ENCODE measurements around the gene C4orf50. TPM values are rescaled to one million over a fixed set of nuclear protein-coding genes. Genes with fewer than 3 reads are reported as not detected.

The C4orf50 gene
- total and polyA plus RNA-seq, 2 of the 4 experiments (the other 2 are of a cell fraction) = not detected

GRCh38 chr4:5992171-5992827, 25.9 kb downstream of the C4orf50 start:
- CTCF ChIA-PET = no interaction called here
- 44% methylated on average over 6 of the region's 17 CpGs; no CpG with 5 or more reads in 1 of the 2 experiments for WGBS, 2 experiments (ENCODE audit: extremely low coverage in 2 of 2, insufficient read length in 1 of 2)
- in situ Hi-C loops (cut with MboI; ENCODE audit: low sequenced_read_pairs) = loop anchor here (10.0 kb wide), 1 partner anchor 333 kb away; no protein-coding TSS in a partner anchor

More at GRCh38 chr4:5992171-5992827, 25.9 kb downstream of the C4orf50 start:
- intact Hi-C loops (cut with micrococcal nuclease) (no loop called here), dilution Hi-C loops (cut with HindIII; ENCODE audit: low sequenced_read_pairs, unreplicated experiment) (no loop called here)
- H2AK9ac ChIP-seq (replicated peaks; ENCODE audit: low read depth, low read length, poor library complexity) = peak overlapping the region; percentile 55
- H3K79me1 ChIP-seq (ENCODE audit: low read depth in 1 of 2, low read length in 2 of 2) = no peaks in the 10 kb centered on the region
- no peak overlapping the region for H2BK5ac ChIP-seq (ENCODE audit: low read depth, low read length, poor library complexity, severe bottlenecking)
- H3K9ac ChIP-seq (ENCODE audit: low read depth, low read length) = no peak overlapping the region
- H3K4ac ChIP-seq (ENCODE audit: low read depth, low read length) = no peak overlapping the region
- no peaks in the 10 kb centered on the region for H3K9me1 ChIP-seq (ENCODE audit: insufficient read depth, low read length)
- H2BK15ac ChIP-seq (ENCODE audit: low read depth, low read length) = no peak overlapping the region
- H3K27ac ChIP-seq (ENCODE audit: insufficient read depth, low read length) = no peak overlapping the region
- no peak overlapping the region for H3K4me2 ChIP-seq (ENCODE audit: low read depth, low read length)
- no peak overlapping the region for H2BK120ac ChIP-seq (ENCODE audit: low read depth, low read length)
- no peak for TF ChIP-seq NFE2L2 (IDR thresholded peaks at IDR 0.05; ENCODE audit: low read depth, low read length)
- no peak for TF ChIP-seq RCOR1 (IDR thresholded peaks at IDR 0.05; ENCODE audit: insufficient replicate concordance, low read length)
- no peak for TF ChIP-seq MXI1 (IDR thresholded peaks at IDR 0.05; ENCODE audit: borderline replicate concordance, low read depth, low read length)
- no peak for TF ChIP-seq POLR2A (IDR thresholded peaks at IDR 0.05; ENCODE audit: low read depth, low read length)
- TF ChIP-seq RAD21 (IDR thresholded peaks at IDR 0.05; ENCODE audit: low read length) = no peak
- no peak for TF ChIP-seq RFX5 (IDR thresholded peaks at IDR 0.05; ENCODE audit: low read depth, low read length)
- no peak for TF ChIP-seq CEBPB (IDR thresholded peaks at IDR 0.05; ENCODE audit: low read depth, low read length)
- no peaks in the 10 kb centered on the region; the same call in none of the 2 replicates for H3K27me3 ChIP-seq (ENCODE audit: control insufficient read depth, insufficient read depth, low read length)
- H4K5ac ChIP-seq (ENCODE audit: low read depth, low read length) = no peak overlapping the region
- H2BK20ac ChIP-seq (ENCODE audit: low read depth, low read length) = no peak overlapping the region
- H3K14ac ChIP-seq (replicated peaks; ENCODE audit: low read depth, low read length) = no peak overlapping the region
- H3K4me3 ChIP-seq (ENCODE audit: insufficient read depth, low read depth, low read length) = no peak overlapping the region
- H3K4me1 ChIP-seq (ENCODE audit: control insufficient read depth, insufficient read depth, low read length) = no peaks in the 10 kb centered on the region
- H2AFZ ChIP-seq (replicated peaks; ENCODE audit: low read length, poor library complexity) = peak overlapping the region; percentile 58
- no peak overlapping the region for H4K91ac ChIP-seq (ENCODE audit: insufficient read depth, low read depth, low read length)
- ATAC-seq (ENCODE audit: low read depth) (no peak), DNase-seq (no peak)
- no peaks in the 10 kb centered on the region for H3K9me3 ChIP-seq (ENCODE audit: control insufficient read depth, insufficient read depth, low read length)
- H4K8ac ChIP-seq (ENCODE audit: low read depth in 2 of 2, low read length in 2 of 2) = no peak overlapping the region
- no peak overlapping the region for H3K23ac ChIP-seq (ENCODE audit: low read depth, low read length)
- no peaks in the 10 kb centered on the region for H4K20me1 ChIP-seq (ENCODE audit: insufficient read depth, low read length)
- H3K56ac ChIP-seq (ENCODE audit: extremely low read depth, insufficient read depth, low read length) = no peak overlapping the region
- BruUV-seq (replicated peaks) = no TSS peak
- no peak overlapping the region for H3K18ac ChIP-seq (ENCODE audit: low read depth, low read length)
- no peaks in the 10 kb centered on the region for H3K36me3 ChIP-seq (ENCODE audit: control insufficient read depth, insufficient read depth, low read length)
- POLR2A ChIA-PET (ENCODE audit: unreplicated experiment) = no interaction called here
- no peak overlapping the region for H2AK5ac ChIP-seq (ENCODE audit: low read depth, low read length)

Measured in IMR-90 (cell line).